ENCODE data around the gene CDC123. TPM values are rescaled to one million over a fixed set of nuclear protein-coding genes. Genes with fewer than 3 reads are reported as not detected.
"Not testable (repeated sequence)": the region's sequence is repeated elsewhere in the genome, so short reads cannot be mapped to it uniquely, and the experiment has no call there.

CDC123 gene
- total RNA-seq, 1 donor: 93.0 TPM

DNA sequence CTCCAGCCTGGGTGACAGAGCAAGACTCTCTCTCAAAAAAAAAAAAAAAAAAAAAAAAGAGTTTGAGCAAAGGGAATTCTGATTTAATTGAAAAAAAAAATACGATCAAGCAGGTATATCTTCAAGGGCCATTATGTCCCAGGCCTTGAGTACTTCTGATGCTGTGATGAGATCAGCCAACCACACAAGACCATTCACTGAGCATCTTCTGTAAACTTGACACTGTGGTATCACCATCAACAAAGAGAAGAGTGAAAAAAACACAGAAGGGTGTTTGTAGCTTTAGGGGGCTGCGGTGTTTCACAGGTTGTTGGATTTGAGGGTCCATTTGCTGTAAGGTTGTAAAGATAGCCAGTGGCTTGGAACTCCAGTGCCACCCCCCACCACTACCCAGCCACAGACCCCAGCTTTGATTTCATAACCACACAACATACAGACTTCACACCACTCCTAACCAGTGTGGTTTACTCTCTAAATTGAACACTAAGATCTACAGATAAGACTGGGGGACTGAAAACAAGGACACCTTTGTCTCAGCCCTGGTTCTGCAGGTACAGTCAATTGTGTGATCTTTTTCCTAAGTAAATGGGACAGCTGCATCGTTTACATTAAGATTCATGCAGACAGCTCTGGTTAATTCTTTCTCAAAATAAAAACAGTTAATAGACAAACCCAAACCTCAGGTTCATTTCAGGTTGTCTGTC is 66.4 kb downstream of the CDC123 start:
- H3K4me3 ChIP-seq (ENCODE audit: low read depth, low read length): no peak overlapping the region
- TF ChIP-seq, protein P1, sequence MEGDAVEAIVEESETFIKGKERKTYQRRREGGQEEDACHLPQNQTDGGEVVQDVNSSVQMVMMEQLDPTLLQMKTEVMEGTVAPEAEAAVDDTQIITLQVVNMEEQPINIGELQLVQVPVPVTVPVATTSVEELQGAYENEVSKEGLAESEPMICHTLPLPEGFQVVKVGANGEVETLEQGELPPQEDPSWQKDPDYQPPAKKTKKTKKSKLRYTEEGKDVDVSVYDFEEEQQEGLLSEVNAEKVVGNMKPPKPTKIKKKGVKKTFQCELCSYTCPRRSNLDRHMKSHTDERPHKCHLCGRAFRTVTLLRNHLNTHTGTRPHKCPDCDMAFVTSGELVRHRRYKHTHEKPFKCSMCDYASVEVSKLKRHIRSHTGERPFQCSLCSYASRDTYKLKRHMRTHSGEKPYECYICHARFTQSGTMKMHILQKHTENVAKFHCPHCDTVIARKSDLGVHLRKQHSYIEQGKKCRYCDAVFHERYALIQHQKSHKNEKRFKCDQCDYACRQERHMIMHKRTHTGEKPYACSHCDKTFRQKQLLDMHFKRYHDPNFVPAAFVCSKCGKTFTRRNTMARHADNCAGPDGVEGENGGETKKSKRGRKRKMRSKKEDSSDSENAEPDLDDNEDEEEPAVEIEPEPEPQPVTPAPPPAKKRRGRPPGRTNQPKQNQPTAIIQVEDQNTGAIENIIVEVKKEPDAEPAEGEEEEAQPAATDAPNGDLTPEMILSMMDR (IDR thresholded peaks at IDR 0.05; ENCODE audit: insufficient read depth, low read length): no peak
- DNase-seq (ENCODE audit: low read depth): no peak

DNA sequence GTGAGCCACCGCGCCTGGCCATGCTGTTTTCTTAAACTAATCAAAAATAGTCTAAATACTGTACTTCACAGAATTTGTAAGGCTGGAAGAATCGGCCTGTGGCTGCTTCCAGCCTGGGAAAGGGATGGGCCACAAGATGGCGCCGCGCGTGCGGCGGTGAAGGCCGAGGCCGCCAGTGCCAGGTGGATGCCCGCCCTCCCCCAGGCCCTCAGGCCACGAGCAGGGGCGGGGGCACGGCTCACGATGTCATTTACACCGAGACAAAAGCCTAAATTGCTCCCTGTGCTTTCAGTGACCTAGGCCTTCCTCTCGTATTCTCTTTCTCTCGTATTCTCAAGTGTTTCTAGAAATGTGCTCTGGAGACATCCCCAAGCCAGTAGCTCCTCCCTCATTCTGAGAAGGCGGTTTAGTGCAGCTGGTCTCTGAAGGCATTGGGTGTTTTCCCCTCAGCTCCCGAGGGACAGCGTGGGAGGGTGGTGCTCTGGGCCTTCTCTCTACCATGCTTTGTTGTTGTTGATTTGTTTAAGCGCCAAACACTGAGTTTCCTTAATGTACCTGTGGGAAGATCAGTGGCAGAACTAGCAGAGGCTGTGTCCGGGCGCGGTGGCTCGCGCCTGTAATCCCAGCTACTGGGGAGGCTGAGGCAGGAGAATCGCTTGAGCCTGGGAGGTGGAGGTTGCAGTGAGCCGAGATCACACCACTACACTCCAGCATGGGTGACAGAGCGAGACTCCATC is 68.4 kb downstream of the CDC123 start:
- DNase-seq (ENCODE audit: low read depth): peak; percentile 73
- TF ChIP-seq, protein P1 (IDR thresholded peaks at IDR 0.05; ENCODE audit: insufficient read depth, low read length): peak; percentile 81
- H3K4me3 ChIP-seq (ENCODE audit: low read depth, low read length): peak overlapping the region; percentile 50

DNA sequence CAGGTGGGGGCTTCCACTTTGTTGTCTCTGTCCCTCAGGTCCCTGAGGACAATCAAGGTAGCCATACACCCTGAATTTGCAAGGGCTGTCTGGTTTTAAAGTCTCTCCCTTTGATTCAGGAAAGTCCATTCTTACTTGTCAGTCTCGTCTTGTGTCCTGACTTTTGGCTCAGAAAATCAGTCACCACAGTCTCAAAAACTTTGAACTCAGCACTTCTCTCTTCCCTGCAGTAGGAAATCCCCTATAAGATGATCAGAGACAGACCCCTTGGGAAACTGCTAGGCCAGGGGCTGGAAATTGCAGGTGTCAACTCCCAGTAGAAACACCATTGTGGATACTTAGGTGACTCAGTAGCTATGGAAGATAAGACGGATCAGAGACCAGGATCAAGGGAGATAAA is 73.1 kb downstream of the CDC123 start:
- no peak for DNase-seq (ENCODE audit: low read depth)
- TF ChIP-seq, protein P1 (IDR thresholded peaks at IDR 0.05; ENCODE audit: insufficient read depth, low read length): no peak
- no peak overlapping the region for H3K4me3 ChIP-seq (ENCODE audit: low read depth, low read length)

DNA sequence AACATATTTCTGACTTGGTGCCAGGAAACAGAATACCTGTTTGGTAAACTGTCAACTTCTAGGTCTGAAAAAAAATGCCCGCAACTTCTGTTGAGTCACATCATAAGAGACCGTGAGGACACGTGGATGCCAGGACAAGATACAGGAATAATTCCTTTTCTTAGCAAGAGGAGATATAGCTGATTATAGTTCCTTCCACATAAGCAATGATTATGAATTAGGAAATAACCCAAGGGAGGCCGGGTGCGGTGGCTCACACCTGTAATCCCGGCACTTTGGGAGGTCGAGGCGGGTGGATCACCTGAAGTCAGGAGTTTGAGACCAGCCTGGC is 75.2 kb downstream of the CDC123 start:
- TF ChIP-seq, protein P1 (IDR thresholded peaks at IDR 0.05; ENCODE audit: insufficient read depth, low read length): no peak
- no peak overlapping the region for H3K4me3 ChIP-seq (ENCODE audit: low read depth, low read length)
- no peak for DNase-seq (ENCODE audit: low read depth)

DNA sequence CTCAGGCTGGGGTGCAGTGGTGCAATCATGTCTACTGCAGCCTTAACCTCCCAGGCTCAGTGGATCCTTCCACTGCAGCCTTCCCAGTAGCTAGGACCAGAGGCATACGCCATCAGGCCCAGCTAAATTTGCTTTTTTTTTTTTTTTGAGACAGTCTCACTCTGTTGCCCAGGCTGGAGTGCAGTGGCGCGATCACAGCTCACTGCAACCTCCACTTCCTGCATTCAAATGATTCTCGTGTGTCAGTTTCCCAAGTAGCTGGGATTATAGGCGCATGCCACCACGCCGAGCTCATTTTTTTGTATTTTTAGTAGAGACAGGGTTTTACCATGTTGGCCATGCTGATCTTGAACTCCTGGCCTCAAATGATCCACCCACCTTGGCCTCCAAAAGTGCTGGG is 81.9 kb downstream of the CDC123 start:
- H3K4me3 ChIP-seq (ENCODE audit: low read depth, low read length); DNase-seq (ENCODE audit: low read depth): not testable (repeated sequence)

DNA sequence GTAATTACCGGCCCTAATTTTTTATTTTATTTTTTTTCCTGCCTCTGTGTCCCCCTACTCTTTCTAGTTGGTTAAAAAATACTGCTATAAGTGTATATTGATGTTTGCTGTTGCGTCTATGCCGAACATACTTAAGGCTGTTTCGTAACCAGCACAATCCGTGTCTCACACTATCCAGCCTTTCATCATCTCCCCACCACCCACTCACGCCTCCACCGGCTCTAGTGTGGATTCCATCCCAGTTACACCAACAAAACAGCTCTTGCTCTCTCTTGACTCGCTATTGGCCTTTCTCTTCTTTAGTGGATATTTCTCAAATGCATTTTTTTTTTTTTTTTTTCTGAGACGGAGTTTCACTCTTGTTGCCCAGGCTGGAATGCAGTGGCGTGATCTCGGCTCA is 83.3 kb downstream of the CDC123 start:
- H3K4me3 ChIP-seq (ENCODE audit: low read depth, low read length): no peak overlapping the region
- no peak for DNase-seq (ENCODE audit: low read depth)
- TF ChIP-seq, protein P1 (IDR thresholded peaks at IDR 0.05; ENCODE audit: insufficient read depth, low read length): no peak

DNA sequence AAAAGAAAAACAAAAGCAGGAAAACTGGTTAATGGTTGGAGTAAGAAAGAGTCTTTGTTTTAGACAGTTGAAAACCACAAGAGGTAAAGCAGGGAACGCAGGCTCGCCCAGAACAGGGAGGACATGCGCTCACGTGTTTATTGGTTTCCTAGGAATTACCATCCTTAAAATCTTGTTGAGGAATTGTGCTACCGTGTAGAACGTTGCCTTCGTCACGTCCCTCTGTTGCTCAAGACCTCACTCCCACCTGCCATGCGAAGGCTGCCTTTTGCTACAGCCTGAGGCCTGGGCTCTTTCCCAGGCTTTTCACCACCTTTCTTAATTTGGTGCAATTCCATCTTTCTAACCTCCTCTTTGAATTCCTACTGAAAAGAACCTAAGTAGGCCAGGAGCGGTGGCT is 91.8 kb downstream of the CDC123 start:
- DNase-seq (ENCODE audit: low read depth): no peak
- TF ChIP-seq, protein P1 (IDR thresholded peaks at IDR 0.05; ENCODE audit: insufficient read depth, low read length): no peak
- H3K4me3 ChIP-seq (ENCODE audit: low read depth, low read length): no peak overlapping the region

DNA sequence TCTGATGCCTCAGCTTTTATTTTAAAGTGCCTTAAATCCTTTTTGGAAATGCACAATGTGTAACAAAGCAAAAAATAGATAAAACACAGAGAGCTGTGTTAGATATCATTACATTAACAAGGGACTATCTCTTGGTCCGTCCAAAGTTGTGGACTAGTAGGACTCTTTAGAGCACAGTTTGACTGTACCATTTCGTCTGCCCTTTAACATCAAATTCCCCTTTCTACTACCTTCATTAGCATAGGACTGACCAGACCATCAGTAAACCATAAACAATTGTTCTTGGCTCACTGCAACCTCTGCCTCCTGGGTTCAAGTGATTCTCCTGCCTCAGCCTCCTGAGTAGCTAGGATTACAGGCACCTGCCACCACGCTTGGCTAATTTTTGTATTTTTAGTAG is 101.8 kb downstream of the CDC123 start:
- DNase-seq (ENCODE audit: low read depth); H3K4me3 ChIP-seq (ENCODE audit: low read depth, low read length): not testable (repeated sequence)

Measured in fibroblast of the aortic adventitia (primary cell).